WERI-Rb-1 (cell line): ENCODE data around the gene ST6GALNAC3.
A peak's percentile ranks its signal among the peaks of the same experiment; 100 is the strongest.

ENCODE experiments used
- DNase-seq: peaks from one replicate; pipeline ENCODE4 v3.0.0-alpha.2; 2020
- H3K27ac ChIP-seq: fragments of 250-450 bp; sonication (Bioruptor Pico); 2 replicates; pipeline ENCODE4 v1.5.1; 2020; ENCODE audit warnings: mild to moderate bottlenecking, moderate library complexity
- H3K27me3 ChIP-seq: fragments of 250-450 bp; sonication (Bioruptor Pico); 2 replicates; pipeline ENCODE4 v1.5.1; 2021; ENCODE audit warnings: mild to moderate bottlenecking, low read depth, moderate library complexity; ENCODE audit not compliant: insufficient read depth, severe bottlenecking
- H3K36me3 ChIP-seq: fragments of 250-450 bp; sonication (Bioruptor Pico); 2 replicates; pipeline ENCODE4 v1.5.1; 2020; ENCODE audit warnings: mild to moderate bottlenecking, moderate library complexity
- H3K4me3 ChIP-seq: 2 replicates; pipeline ENCODE4 v1.5.1; 2011; ENCODE audit warnings: low read depth, mild to moderate bottlenecking, control low read depth, low read length
- H3K9me3 ChIP-seq: fragments of 250-450 bp; sonication (Bioruptor Pico); 2 replicates; pipeline ENCODE4 v1.5.1; 2021; ENCODE audit warnings: mild to moderate bottlenecking, moderate library complexity; ENCODE audit not compliant: severe bottlenecking
- CTCF ChIP-seq: IDR thresholded peaks from 2 replicates; pipeline ENCODE4 v1.5.1; 2011; ENCODE audit warnings: low read depth, mild to moderate bottlenecking, control low read depth, inconsistent platforms, low read length

Gene ST6GALNAC3

GRCh38 chr1:76140227-76140626 is 65.7 kb downstream of the ST6GALNAC3 start:
- TF ChIP-seq CTCF, result peak; percentile 43
- Histone ChIP-seq H3K9me3 (no peaks in the 10 kb centered on the region), H3K27ac (no peak overlapping the region), H3K27me3 (peaks cover 4% of the 10 kb centered on the region), H3K36me3 (no peaks in the 10 kb centered on the region), H3K4me3 (no peak overlapping the region)
- no peak for DNase-seq

GRCh38 chr1:76141929-76142328 is 67.4 kb downstream of the ST6GALNAC3 start:
- peak; percentile 29 for DNase-seq
- H3K27me3 ChIP-seq, result peaks cover 4% of the 10 kb centered on the region
- TF ChIP-seq CTCF, result no peak
- H3K4me3 ChIP-seq, result no peak overlapping the region
- H3K9me3 ChIP-seq, result no peaks in the 10 kb centered on the region
- H3K27ac ChIP-seq, result no peak overlapping the region
- H3K36me3 ChIP-seq, result no peaks in the 10 kb centered on the region

GRCh38 chr1:76142771-76143540 is 68.4 kb downstream of the ST6GALNAC3 start:
- H3K27ac ChIP-seq, result no peak overlapping the region
- H3K4me3 ChIP-seq, result no peak overlapping the region
- no peaks in the 10 kb centered on the region for H3K36me3 ChIP-seq
- no peak for TF ChIP-seq CTCF
- peaks cover 4% of the 10 kb centered on the region for H3K27me3 ChIP-seq
- H3K9me3 ChIP-seq, result no peaks in the 10 kb centered on the region
- no peak for DNase-seq

DNA sequence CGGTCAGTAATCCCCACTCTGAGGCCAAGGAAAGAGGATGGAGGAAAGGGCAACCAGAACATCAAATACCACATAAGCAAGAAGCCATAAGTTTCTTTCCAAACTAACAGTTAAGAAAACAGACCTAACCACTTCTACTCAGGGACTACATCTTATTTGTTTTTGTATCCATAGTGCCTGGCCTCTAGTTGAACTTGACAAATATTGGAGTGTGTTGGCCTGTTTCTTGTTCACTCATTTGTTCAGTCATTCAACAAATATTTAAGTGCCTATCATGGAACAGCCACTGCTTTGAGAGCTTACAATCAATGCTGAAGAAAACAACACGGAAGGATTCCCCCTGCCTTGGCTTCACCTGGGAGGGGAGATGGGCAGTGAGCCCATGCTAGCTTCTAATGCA is 69.7 kb downstream of the ST6GALNAC3 start:
- DNase-seq, result no peak
- no peaks in the 10 kb centered on the region for H3K36me3 ChIP-seq
- TF ChIP-seq CTCF, result no peak
- H3K9me3 ChIP-seq, result no peaks in the 10 kb centered on the region
- no peak overlapping the region for H3K4me3 ChIP-seq
- peaks cover 4% of the 10 kb centered on the region for H3K27me3 ChIP-seq
- H3K27ac ChIP-seq, result no peak overlapping the region

DNA sequence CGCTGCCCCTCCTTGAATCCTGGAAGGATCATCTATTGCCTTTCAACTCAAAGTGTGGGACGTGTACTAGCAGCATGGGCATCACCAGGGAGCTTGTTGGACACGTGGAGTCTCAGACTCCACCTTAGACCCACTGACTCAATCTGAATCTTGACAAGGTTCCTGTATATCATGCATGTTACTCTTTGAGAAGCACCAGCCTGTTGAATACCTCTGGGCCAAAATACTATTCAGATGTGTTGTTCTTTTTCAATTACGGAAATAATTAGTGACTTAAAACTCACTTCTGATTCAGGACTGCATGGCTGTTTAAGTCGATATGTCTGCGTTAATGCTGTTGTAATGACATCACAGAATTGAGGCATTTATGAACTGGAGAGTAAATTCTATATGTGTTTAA is 70.8 kb downstream of the ST6GALNAC3 start:
- TF ChIP-seq CTCF, result no peak
- Histone ChIP-seq H3K27me3 (peaks cover 4% of the 10 kb centered on the region), H3K4me3 (no peak overlapping the region), H3K36me3 (no peaks in the 10 kb centered on the region), H3K27ac (no peak overlapping the region), H3K9me3 (no peaks in the 10 kb centered on the region)
- DNase-seq, result no peak

DNA sequence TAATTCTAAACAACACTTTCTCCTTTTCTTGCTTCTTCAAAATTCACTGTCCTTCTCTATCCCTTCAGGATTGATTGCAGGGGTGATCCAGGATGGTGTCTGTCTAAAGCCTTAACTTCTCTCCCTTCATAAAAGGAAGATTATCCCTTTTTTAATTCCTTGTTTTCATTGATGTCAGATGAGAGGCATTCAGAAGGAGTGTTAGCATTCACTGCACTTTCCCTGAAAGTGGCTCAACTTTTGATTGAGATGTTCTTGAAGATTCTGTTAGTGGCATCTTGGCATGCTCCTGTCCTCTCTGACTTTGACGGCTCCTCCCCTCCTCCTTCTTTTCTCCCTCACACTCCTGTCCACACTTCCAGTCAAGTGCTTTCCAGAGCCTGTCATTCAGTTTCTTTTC is 71.6 kb downstream of the ST6GALNAC3 start:
- Histone ChIP-seq H3K27me3 (peaks cover 4% of the 10 kb centered on the region), H3K4me3 (no peak overlapping the region), H3K36me3 (no peaks in the 10 kb centered on the region), H3K27ac (no peak overlapping the region), H3K9me3 (no peaks in the 10 kb centered on the region)
- TF ChIP-seq CTCF, result no peak
- no peak for DNase-seq
